ENCODE measurements around the gene SNX9.
A peak's percentile ranks its signal among the peaks of the same experiment; 100 is the strongest.

DNA sequence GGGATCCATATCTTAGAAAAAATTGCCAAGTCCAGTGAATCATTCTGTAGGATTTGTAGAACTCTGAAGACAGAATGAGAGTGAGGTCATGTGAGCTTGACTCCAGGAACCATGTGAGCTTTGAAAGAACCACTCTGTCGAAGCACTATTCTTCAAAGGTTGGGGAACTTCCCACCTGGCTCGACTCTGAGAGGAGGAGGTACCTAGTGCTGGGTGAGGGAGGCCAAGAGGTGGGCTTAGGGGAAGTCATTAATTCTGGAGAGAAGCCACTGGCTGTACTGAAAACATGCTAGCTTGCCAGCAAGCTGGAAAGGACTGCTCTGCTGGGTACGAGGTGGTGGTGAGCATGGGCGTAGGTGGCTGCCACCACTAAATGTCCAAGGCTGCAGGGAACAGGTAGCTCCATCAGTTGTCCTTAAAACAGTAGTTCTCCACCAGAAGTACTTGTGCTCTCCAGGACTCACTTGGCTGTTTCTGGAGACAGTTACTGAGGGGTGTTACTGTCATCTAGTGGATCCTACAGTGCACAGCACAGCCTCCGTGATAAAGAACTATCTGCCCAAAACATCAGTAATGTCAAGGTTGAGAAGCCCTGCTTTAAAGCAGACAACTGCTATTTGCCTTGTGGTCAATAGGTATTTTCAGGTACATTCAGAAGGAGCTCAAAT is 124.0 kb downstream of the SNX9 start:
- TF ChIP-seq, protein P1, sequence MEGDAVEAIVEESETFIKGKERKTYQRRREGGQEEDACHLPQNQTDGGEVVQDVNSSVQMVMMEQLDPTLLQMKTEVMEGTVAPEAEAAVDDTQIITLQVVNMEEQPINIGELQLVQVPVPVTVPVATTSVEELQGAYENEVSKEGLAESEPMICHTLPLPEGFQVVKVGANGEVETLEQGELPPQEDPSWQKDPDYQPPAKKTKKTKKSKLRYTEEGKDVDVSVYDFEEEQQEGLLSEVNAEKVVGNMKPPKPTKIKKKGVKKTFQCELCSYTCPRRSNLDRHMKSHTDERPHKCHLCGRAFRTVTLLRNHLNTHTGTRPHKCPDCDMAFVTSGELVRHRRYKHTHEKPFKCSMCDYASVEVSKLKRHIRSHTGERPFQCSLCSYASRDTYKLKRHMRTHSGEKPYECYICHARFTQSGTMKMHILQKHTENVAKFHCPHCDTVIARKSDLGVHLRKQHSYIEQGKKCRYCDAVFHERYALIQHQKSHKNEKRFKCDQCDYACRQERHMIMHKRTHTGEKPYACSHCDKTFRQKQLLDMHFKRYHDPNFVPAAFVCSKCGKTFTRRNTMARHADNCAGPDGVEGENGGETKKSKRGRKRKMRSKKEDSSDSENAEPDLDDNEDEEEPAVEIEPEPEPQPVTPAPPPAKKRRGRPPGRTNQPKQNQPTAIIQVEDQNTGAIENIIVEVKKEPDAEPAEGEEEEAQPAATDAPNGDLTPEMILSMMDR (IDR thresholded peaks at IDR 0.05) = peak; percentile 22 to 39 (median 29)
- no peak for TF ChIP-seq POLR2AphosphoS5 (IDR thresholded peaks at IDR 0.05)
- no peak for TF ChIP-seq POLR2A (IDR thresholded peaks at IDR 0.05)
- TF ChIP-seq EP300 (IDR thresholded peaks at IDR 0.05; ENCODE audit: low read depth) = no peak

Data from transverse colon (tissue), 4 donors.